ENCODE data around the gene TMEM178B.

Gene TMEM178B

DNA sequence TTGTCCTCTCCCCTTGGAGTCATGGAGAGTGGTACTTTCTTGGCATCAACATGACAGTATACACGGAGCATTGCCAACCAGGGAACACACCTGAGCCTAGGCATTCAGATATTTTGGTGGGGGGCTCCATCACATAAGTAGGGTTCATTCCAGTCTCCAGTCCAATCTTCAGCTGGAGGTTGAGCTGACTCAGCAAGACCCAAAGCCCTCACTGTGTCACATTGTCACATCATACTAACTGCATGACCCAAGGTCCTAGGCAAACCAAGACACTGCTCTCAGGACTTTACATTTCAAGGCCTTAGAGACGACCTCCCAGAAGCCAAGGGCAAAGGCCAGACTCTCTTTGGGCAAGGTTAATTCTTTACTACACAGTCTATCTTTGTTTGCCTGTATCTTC lies 190.1 kb downstream of the TMEM178B start:
- DNase-seq (ENCODE audit: low read depth in 2 of 2), result no peak

DNA sequence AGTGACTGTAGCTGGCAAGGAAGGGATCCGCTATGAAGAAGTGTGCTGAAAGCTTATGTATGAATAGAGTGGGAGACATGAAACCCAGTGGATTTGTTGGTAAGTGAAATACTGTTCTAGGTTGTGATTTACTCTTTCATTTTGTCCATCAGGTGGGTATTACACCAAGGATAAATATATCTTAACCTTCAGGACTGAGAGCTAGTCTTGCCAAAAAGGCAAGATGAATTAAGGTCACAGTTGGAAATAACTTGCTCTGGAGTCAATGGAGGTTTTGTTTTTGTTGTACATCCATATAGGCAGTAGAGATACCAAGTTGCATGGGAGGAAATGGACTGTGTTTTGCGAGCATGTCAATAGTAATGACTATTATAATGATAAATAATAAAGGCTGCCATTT lies 190.6 kb downstream of the TMEM178B start:
- no peak for DNase-seq (ENCODE audit: low read depth in 2 of 2)

DNA sequence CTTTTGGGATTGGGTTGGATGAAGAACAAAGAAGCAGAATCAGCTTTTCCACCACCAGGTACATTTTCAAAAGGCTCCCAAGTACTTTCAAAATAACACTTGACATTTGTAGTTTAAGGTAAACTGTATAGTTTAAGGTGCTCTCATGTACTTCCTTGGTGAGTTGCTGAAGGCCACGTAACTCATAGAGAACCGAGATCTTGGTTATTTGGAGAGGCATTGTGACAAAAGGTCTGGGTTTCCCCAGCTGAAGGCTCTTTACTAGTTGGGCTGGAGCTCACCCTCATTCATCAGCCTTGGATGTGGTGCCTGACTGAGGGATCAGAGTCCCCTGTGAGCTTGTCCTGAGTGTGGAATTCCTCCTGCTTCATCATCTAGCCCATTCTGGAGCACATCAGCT lies 191.8 kb downstream of the TMEM178B start:
- no peak for DNase-seq (ENCODE audit: low read depth in 2 of 2)

DNA sequence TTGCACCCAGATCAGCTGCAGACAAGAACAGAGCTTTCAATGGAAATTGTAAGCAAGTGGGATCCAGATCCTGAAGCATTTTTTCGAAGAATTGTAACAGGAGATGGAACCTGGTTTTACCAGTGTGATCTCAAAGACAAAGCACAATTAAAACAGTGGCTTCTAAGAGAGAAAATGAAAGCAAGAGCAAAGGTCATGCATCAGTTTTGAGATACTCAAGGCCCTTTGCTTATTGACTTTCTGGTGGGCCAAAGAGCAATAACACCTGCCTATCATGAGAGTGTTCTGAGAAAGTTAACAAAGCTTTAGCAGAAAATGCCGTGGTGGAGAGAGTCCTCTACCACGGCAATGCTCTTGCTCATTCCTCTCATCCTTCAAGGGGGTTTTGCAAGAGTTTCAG lies 194.8 kb downstream of the TMEM178B start:
- no peak for DNase-seq (ENCODE audit: low read depth in 2 of 2)

DNA sequence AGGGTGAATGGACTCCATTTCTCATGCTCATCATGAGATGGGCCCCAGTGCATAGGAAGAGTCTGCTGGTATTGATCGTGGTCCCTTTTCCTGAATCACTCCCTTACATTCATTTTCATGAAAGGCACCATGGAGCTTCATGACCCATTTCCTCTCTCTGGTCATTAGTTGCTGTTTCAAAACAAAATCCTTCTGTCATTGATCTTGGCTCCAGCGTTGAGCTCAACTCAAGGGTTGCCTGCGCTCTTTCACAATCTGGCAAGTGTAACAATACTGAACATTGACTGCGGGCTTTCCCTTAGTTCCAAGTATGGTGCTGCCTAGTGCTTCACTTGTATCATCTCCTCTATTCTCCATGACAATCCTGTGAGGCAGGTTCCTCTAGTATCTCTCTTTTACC lies 197.6 kb downstream of the TMEM178B start:
- no peak for DNase-seq (ENCODE audit: low read depth in 2 of 2)

DNA sequence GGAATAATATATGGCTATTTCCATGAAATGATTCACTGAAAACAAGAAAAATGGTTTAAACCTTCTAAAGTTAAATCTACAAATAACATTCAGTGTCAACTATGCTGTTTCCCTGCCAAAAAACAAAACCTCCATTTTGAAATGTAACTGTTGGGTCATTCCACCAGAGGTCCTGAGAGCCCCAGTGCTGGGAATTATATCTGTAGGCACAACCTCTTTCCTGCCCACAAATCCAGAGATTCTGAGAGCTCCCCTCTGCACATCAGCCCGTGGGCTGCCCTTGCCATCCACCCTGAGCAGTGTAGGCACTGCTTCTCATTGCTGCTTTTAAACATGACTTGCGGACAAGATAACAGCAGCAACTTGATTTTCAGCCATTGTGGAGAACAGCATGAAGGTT lies 198.6 kb downstream of the TMEM178B start:
- no peak for DNase-seq (ENCODE audit: low read depth in 2 of 2)

DNA sequence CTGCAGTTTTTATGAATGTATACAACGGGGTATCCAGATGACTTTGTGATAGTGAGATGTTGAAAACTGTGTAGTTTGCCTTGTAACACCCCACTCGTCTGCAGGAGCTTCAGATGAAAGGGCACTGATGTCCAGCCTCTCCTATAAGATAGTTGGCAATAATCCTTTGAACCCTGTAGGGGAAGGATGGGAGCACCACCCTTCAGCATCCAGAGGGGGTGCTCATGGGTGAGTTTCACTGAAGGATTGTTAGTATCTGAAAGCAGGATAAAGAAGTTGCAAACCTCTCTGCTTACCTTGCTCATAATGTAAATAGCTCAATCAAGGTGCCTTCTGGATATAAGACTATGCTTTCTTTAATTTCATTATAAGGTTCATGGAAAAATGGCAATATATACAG lies 201.5 kb downstream of the TMEM178B start:
- DNase-seq (ENCODE audit: low read depth in 2 of 2), result no peak

DNA sequence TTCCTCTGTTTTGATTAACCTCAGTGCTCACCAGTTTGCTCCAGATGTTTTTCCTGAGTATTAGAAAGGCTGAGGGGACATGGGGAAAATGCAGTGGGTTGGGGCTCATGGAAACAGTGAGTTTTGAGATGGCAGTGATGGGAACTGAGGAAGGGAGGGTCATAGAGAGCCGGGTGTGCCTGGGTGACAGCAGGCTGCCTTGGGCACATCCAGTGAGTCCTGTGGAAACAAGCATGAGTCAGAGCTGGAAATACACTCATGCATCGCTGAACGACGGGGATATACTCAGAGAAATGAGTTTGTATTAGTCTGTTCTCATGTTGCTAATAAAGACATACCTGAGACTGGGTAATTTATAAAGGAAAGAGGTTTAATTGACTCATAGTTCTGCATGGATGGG lies 202.2 kb downstream of the TMEM178B start:
- no peak for DNase-seq (ENCODE audit: low read depth in 2 of 2)

DNA sequence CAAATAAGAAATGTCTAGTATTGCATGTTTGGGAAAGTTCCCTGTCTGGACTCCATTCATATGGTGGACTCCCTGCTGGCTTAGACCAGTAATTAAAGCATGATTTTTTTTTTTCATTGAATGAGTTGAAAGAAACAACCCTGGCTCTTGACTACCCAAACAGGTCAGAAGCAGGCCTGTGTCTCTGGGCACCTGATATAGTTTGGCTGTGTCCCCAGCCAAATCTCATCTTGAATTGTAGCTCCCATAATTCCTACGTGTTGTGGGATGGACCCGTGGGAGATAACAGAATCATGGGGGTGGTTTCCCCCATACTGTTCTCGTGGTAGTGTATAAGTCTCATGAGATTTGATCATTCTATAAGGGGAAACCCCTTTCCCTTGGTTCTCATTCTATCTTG lies 206.2 kb downstream of the TMEM178B start:
- DNase-seq (ENCODE audit: low read depth in 2 of 2), result no peak

DNA sequence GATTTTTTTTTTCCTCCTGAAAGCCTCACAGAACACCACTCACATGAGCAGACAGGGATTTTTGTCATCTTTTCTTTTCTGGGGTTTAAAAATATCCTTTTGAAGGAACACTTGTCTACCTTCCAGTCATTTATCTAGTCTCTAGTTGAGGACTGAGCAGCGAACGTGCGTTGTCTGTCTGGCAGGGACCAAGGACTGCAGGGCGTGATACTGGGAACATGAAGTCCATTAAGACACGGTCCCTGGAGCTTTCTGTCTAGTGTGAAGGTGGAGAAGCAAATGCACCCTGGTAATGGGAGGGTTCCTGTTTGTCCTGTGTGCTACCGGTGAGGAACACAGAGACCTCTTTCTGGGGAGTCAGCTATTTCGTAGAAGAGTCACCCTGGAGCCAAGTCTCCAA lies 207.4 kb downstream of the TMEM178B start:
- no peak for DNase-seq (ENCODE audit: low read depth in 2 of 2)

DNA sequence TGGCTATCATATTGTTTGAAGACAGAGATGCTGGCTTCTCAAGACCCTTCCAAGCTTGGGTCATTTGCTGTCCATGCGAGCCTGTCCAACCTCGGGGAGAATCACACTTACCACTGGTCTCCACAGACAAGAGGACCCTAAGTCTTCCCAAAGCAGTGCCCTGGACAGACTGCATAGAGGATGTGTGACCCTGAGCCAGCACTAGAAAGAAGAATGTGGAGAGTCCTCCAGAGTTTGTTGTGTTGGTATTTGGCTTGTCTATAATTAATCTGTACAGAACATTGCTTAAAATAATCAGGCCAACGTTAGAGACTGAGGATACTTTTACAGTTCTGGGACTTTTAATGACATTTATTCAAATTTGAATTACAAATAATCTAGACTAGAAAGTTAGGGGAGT lies 212.7 kb downstream of the TMEM178B start:
- no peak for DNase-seq (ENCODE audit: low read depth in 2 of 2)

DNA sequence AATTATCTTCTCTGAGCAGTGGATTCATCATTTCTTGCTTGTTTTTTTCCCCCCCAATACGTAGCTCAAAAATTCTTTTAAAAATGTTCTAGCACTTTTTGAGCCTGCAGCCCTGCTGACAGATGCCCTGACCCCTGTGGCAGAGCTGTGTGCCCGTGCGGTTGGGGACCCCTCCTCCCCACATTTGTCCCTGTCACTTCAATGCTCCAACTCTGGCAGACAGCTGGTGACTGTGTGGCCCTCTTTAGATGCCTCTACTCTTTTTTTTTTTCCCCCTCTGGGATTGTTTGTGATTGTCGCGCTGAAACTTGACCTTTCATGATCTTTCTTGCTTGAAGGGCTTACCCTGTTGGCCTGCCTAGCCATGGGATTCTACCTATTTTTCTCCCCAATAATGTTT lies 214.1 kb downstream of the TMEM178B start:
- DNase-seq (ENCODE audit: low read depth in 2 of 2), result no peak

DNA sequence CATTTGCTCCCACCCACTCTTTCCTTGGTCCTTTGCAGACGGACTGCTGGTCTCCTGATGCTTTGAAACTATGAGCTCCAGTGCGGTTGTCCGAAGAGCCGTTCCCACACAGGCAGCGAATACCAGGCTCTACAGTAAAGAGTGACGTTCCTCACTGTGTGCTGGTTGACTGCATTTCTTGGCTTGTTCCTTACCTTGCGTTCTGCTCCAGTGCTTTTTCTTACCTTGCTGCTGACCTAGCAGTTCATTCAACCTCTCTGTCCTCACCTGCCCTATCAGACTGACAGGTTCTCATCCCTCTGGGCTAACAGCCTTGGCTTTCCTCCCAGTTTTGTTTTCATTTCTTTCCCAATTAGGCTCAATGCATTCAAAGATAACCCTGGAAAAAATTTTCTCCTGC lies 214.8 kb downstream of the TMEM178B start:
- no peak for DNase-seq (ENCODE audit: low read depth in 2 of 2)

DNA sequence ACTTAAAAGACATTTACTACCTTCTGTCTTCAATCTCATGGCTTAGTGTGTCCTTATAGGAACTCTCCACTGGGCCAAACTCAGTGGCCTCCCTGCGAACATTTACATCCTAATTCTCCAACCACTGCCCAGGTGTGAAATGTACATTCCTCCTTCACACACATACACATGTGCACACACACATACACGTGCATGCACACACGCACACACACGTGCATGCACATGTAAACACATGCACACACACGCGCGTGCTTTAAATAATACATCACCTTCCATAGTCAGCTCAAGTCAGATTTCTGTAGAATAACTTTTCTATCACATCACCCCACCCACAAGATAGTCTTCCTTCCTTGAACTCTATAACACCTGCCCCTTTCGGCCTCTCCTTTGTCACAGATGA lies 216.5 kb downstream of the TMEM178B start:
- no peak for DNase-seq (ENCODE audit: low read depth in 2 of 2)

DNA sequence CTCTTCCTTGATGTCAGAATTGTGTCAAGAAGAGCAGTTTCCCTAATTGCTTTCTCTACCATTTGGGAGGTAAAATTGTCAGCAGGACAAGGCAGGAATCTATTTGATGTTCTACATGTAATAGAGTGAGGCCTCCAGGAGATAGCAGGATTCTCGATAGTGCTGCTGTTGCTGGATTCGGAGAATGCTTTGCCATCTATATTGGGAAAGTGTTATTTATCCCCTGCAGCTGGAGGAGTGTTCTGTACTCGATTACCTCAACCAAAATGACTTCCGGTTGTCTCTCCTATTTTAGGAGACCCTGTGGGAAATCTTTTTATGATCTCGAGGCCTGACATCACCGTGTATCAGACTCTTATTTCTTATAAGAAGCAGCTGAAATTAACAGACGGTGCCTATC lies 217.1 kb downstream of the TMEM178B start:
- no peak for DNase-seq (ENCODE audit: low read depth in 2 of 2)

DNA sequence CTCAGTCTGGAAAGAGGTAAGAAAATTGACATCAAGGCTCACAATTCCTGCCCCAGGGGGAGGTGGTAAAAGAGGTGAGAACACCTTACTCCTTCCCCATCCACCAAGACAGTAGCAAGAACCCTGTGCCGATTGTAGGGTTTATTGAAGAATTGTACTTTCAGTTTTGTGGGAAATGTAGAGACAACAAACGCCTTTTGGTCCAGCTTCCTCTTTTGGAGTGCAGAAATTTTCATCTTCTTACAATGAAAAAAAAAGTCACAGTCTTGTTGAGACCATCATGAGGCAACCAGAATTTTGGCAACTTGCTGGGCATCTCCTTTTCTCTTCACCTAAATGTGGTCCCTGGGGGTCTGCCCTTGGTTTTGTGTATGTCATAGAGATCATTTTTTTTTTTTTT lies 217.7 kb downstream of the TMEM178B start:
- no peak for DNase-seq (ENCODE audit: low read depth in 2 of 2)

DNA sequence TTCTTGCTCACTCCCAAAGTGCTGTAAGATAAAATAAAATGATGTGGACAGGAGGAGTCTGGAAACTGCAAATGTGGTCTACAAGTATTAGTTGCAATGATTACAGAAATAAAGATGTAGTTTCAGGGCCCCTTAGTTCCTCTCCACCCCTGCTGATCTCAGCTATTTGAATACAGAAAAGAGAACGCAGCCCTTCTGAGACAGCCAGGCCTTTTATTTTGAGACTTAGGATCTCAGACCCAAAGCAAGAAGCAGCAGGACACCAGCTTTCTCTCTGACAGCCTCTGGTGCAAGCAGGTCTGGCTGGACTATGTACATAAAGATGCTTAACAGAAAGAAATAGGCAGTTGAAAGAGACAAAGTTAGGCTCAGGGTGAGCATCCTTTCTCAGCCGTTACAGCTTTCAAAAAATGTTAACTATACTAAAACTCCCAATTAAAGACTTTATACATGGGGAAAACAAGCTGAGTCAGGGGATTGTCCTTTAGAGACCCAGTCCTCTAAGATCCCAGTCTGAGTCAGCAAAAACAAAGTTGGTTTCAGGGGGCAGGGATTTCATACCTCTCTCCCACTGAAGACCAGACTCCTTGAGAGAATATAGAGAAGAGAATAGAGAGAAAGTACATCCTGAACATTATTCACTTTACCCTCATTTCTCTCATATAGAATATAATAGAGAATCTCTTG lies 220.4 kb downstream of the TMEM178B start:
- no peak for DNase-seq (ENCODE audit: low read depth in 2 of 2)

DNA sequence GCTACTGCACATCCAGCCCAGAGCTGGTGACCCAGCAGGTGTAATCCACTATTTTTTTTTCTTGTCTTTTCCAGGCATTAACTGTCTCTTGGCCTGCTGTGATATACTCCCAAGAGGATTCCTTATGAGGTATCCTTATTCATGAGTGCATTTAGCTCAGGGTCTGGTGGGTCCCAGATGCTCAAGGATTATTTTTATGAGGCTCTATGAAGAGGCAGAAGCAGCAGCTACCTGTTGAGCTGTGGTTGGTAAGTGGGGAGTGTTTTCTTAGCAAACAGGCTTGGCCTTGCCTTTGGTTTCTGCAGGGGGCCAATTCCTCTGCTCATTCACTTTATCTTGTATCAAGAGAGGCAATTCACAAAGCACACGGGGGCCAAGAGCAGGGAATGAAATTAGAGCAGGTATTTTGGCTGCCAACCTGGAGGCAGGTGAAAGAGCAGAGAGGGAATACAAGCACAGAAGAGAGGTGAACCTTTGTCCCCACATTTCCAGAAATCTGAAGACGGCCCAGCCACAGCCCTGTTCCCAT lies 221.6 kb downstream of the TMEM178B start:
- no peak for DNase-seq (ENCODE audit: low read depth in 2 of 2)

DNA sequence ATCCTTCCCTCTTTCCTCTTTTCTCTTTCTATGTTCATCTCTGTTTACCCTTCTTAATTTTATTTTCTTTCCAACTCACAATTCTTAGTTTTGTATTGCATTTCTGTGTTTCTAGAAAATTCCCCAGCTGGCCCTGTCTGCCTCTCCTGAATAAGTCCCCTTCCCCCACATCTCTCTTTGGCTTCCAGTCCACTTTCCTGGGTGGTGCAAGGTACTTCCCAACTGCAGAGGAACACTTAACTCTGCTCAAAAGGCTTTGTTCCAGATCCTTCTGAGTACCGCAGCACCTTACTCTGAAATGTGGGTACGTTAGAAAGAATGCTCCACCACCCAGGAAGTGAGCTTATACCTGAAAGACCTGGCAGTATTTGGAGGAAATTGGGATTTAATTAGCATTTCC lies 227.0 kb downstream of the TMEM178B start:
- no peak for DNase-seq (ENCODE audit: low read depth in 2 of 2)

DNA sequence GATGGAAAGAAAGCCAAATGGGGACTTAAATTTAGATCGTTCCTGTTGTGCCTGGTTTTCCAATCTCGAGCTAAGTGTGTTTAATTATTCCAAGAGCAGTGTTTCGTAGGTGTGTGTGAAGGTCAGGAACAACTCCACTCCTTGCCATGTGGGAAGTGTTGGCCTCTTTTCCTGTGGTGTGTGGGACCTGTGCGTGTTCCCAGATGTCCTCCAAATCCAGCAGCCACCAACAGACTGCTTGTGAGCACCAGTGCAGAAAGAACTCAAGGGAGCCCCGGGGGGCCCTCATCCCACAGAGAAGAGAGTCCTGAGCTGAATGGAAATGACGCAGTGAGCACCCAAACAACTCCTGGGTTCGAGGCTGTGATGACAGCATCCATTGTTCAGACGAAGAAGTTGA lies 227.7 kb downstream of the TMEM178B start:
- DNase-seq (ENCODE audit: low read depth in 2 of 2), result no peak

DNA sequence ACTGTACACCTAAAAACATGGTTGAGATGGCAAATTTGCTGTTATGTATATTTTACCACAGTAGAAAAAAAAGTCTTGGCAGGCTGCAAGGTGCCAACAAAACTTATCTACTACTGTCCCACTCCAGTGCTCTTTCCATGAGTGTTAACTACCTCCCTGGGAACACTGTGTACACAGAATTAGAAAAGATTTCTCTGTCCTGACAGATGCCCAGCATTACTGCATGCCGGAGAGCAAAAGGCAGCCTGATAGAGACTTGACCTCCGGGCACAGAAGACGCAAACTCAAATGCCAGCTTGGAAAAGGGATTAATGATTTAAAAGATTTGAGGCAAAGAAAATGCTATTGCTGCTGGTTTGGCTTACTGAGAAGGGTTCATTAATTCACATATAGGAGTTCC lies 228.8 kb downstream of the TMEM178B start:
- no peak for DNase-seq (ENCODE audit: low read depth in 2 of 2)

DNA sequence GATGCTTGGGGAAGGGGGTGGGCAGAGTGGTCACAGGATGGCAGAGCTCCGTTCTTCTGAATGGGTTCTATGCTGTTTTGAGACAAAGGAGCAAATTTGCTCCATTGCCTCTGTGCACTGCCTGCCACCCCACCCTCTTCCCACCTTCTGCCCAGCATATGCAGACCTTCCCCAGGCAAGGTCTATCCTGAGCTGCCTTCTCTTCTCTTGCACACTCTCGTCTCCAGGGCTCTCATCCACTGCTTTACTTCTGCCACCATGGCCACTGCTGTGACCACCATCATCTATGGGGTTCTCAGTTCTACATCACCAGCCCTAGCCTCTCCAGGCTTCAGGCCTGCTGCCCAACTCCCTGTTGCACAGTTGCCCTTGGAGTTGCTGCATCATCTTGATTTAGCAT lies 230.4 kb downstream of the TMEM178B start:
- DNase-seq (ENCODE audit: low read depth in 2 of 2), result no peak

DNA sequence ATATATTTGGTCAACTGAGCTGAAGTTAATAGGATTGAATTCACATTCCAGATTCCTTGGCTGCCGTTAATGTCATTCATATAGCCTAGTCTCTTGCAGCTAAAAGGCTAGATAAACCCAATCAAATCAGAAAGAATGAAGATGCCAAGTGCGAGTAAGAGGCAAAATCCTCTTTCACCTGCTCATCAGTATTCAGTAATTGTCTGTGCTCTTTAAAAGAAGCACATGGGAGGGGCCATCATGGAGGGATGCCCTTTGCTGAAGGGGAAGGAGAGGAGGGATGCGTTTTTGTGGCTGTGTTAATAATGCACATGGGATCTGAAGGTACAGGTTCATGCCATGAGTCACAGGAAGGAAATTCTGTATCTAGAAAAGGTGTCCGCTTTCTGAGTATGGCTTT lies 232.2 kb downstream of the TMEM178B start:
- DNase-seq (ENCODE audit: low read depth in 2 of 2), result no peak

DNA sequence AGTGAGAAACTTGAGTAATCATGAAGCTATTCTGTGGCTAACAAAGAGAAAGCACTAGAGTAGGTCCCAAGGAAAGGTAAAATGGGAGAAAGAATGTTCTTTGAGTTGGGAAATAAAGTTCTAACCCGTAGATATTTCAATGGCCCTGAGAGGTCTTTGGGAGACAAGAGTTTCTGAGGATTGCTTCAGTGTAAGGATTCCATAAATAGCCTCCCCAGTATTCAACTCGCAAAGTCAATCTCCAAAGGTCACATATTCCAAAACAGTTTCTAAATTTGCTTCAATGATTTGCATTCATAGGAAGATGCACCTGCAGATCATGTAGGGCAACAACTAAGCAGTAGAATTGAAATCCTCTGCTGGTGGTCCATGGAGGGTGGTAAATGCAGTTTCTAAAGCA lies 238.5 kb downstream of the TMEM178B start:
- no peak for DNase-seq (ENCODE audit: low read depth in 2 of 2)

Measured in stimulated activated CD4-positive, alpha-beta T cell treated with anti-CD3 and anti-CD28 coated beads, Interleukin-1b, Interleukin-23, amount 100 ng/mL, for 1 hour (primary cell).